GM12892 (cell line): ENCODE data around the gene CHRNA7.
"Not testable (repeated sequence)": the region's sequence is repeated elsewhere in the genome, so short reads cannot be mapped to it uniquely, and the experiment has no call there.

Source experiments
- POLR2AphosphoS5 ChIP-seq: IDR thresholded peaks from 2 replicates; pipeline ENCODE4 v1.6.1; 2011; ENCODE audit warnings: low read depth, low read length, control low read depth
- TAF1 ChIP-seq: IDR thresholded peaks from 2 replicates; pipeline ENCODE4 v1.6.1; 2011; ENCODE audit warnings: low read depth, mild to moderate bottlenecking, control low read depth, low read length, borderline replicate concordance

GRCh38 chr15:32145512-32145911, 115.2 kb downstream of the CHRNA7 start:
- not testable (repeated sequence) for TF ChIP-seq POLR2AphosphoS5, TAF1
